GM21737 (cell line): ENCODE data around the gene FMO4.
A peak's percentile ranks its signal among the peaks of the same experiment; 100 is the strongest.
"Not testable (repeated sequence)": the region's sequence is repeated elsewhere in the genome, so short reads cannot be mapped to it uniquely, and the experiment has no call there.

Experiments used
- ATAC-seq: cut with Tn5 transposase; IDR thresholded peaks from one replicate; pipeline ENCODE4 v1.9.1; 2021; ENCODE audit warnings: mild to moderate bottlenecking, moderate library complexity; ENCODE audit not compliant: unreplicated experiment

FMO4 gene, protein sequence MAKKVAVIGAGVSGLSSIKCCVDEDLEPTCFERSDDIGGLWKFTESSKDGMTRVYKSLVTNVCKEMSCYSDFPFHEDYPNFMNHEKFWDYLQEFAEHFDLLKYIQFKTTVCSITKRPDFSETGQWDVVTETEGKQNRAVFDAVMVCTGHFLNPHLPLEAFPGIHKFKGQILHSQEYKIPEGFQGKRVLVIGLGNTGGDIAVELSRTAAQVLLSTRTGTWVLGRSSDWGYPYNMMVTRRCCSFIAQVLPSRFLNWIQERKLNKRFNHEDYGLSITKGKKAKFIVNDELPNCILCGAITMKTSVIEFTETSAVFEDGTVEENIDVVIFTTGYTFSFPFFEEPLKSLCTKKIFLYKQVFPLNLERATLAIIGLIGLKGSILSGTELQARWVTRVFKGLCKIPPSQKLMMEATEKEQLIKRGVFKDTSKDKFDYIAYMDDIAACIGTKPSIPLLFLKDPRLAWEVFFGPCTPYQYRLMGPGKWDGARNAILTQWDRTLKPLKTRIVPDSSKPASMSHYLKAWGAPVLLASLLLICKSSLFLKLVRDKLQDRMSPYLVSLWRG

DNA sequence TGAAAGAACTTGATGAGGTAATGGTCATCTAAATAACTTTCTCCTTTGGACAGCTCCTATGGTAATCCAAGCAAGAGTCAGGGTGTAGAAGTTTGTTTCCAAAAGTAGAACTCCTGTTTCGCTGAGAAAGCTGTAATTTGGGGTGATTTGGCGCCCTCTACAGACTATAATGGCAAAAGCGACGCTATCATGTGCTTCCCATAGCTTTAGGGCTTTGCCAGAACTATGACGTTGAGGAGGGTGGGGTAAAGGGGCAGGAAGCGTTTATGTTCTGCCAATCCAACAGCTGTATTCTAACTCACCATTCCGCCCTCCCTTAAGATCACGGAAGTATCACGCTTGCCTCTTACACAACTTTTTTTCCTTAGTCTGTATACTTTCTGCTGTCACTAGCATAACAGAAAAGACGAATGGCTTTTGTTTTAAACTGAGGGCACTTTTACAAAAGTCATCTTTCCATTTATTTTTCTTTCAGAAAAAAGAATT, at the start of gene FMO4:
Gene FMO4, plus strand, starts transcription at position 349 of the 486 bp plus-strand sequence. CDS start 5,643 bp downstream, outside the sequence.
- ATAC-seq, result peak; percentile 100

DNA sequence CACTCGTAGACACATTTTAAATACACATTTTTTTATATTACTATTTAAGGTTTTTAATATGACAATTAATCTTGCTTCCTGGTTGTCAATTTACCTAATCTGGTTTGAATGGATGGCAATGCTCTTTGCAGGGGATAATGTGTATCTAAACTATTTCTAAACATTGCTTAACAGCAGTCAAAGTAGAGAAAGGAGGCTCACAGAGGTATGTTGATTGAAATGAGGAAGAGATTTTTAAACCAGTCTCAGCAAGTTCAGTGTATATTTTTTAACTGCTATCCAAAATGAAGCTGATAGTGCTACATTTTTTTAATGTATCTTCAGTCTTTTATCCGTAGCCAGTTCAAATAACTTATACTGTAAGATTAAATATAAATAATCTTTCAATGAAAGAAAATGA, 48.3 kb upstream of the FMO4 start:
- ATAC-seq, result no peak

DNA sequence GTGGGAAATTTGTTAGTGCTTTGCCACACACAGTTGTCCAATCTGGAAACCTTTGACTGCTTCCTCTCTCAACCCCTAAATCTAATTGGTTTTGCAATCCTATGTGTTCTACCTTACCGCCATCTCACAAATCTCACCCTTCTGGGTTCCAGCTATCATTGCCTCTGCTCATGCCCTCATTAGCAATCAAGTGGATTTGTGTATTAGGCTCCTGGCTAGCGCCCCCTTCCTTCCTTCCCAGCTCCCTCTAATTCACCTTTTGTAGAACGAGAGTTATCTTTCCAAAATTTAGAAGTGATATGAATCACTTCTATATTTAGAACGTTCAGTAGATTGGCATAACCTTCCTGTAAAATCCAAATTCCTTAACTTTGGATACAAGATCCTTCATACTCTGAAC, 47.1 kb upstream of the FMO4 start:
- no peak for ATAC-seq

DNA sequence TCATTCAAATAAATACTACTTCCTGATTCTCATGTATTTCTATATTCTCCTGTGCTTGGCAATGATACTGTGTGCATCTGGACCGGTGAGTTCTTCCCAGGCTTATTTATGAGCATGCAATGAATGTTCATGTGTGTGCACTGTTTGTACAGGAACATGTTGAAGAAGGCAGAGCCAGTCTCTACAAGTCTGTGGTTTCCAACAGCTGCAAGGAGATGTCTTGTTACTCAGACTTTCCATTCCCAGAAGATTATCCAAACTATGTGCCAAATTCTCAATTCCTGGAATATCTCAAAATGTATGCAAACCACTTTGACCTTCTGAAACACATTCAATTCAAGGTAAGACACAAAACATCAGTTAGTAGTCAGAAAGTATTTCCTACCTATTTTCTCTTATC, 46.6 kb upstream of the FMO4 start:
- no peak for ATAC-seq

DNA sequence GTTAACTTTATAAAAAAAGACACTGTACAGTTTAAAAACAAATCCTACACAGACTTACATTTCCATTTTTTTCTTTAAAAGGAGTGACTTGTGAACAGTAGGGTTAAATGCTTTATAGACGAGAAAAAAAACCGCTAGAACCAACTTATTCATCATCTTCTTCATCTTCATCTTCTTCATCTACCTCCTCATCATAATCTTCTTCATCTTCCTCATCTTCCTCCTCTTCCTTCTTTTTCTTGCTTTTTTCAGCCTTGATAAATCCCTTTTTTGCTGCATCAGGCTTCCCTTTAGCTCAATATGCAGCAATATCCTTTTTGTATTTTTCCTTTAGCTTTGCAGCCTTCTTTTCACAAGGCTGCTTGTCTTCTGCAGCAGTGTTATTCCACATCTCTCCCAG, 43.2 kb upstream of the FMO4 start:
- no peak for ATAC-seq

DNA sequence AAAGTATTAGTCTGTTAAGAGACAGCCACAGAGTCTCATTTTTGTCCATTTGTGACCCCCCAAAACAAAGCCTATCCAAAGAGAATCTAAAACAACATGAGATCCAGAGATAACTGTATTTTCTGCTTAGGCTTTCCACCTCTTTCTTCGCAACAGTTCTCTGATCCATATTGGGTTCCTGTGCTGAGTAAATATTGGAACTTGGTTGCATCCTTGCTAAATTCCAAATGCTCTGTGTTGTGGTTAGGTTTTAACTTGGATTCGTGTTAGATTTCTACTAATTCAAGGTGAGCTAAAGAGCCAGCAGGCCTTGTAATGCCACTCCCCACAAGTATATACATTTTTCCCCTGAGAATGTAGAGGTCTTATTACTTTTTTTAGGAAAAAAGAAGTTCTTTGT, 36.4 kb upstream of the FMO4 start:
- ATAC-seq, result no peak

DNA sequence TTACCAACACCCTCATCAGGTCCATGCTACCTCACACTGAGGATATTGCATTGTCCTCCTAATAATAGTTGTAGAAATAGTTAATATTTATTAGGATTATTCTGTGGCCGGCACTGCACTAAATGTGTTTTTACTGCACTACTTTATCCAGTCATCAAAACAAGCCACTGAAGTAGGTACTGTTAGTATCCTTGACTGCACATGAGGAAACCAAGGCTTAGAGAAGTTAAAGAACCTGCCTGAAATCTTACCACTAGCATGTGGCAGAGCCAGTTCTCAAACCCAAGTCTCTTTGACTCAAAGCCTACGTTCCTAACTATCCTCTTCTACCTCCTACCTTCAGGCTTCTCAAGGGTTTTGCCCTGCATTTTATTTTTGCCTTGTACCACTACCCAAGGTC, 34.7 kb upstream of the FMO4 start:
- ATAC-seq, result no peak

DNA sequence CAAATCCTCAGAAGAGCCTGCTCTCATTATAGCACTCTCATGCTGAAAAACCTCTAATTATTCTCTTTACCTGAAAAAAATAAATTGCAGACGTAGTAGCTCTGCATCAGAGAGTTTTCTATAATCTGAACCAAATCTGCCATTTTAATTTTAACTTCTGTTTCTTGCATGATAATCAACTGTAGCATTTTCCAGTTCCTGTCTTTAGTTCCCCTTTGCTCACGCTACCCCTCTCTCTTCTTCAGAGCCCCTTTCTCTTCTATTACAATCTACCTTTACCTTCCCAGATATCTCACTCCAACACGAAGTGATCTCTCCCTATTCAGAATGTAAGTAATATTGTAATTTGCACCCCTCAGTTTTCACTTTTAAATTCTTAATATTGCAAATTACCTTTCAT, 34.3 kb upstream of the FMO4 start:
- no peak for ATAC-seq

DNA sequence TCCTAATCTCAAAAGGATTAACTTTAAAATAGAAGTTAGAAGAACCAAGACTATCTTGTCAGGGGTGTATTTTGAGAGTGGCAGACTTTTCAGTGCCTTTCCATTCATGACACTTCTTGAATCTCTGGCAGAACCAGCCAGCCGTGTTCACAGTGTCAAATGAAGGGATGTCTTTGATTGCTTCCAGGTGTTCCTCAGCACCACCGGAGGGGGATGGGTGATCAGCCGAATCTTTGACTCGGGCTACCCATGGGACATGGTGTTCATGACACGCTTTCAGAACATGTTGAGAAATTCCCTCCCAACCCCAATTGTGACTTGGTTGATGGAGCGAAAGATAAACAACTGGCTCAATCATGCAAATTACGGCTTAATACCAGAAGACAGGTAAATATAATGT, 33.4 kb upstream of the FMO4 start:
- no peak for ATAC-seq

DNA sequence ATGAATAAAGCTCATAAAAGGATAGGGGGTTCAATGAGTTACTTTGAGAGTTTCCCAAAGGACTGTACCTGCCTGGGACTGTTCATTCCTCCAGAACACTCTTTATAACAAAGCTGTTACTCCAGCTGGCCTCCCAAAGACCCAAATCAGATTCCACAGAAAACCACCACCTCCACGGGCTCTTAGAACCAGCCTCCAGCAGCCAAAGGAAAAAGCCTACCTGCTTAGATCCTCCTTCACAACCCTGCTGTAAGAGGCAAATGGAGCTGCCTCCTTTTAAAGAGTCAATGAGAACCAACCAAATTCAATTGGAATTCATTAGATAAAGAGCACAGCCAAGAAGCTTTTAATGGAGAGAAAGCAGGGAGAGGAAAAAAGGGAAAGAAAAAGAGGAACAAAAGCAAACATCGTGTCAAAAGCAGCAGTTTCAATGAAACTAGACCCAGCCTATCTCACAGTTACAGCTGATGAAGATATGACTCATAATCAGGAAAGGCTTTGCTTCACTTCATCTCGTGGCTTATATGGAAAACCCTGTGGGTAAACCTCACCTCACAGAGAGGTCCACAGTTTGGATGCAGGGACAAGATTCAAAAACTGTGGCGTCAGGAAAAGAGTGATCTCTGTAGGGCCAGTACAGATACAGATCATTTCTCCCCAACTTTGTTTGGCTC, 27.8 kb upstream of the FMO4 start:
- ATAC-seq, result no peak

DNA sequence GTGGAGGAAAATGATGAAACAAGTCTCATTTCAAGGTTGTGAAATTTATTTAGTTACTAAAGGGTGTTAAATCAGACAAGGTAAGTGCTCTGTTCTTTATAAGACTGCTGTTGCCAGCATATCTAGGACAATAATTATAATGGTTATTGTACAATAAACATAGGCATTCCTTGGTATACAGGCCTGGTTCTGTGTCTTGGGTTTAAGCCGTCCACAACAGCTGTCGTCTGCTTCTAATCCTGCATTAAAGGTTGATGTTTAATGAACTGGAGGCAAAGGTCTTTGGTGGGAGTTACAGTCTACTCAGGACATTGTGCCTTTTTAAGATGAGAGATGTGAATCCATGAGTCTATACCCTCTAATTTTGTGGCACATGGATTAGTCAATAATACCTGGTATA, 23.4 kb upstream of the FMO4 start:
- no peak for ATAC-seq

DNA sequence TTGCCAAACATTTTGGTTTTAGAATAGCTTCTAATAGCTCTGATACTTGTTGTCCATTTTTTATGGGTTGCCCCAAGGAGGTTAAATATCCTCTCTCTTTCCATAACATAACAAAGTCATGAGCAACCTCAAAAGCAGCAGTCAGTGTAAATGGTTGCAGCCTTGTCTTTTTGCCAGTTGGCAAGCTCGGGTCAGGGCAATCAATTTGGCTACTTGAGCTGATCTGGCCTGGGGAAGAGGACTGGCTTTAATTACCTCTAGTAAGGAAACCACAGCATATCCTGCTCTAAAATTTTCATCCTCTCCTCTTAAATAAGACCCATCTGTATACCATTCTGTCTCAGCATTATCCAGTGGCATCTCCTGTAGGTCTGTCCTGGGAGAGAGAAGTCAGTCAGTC, 21.2 kb upstream of the FMO4 start:
- ATAC-seq, result no peak

DNA sequence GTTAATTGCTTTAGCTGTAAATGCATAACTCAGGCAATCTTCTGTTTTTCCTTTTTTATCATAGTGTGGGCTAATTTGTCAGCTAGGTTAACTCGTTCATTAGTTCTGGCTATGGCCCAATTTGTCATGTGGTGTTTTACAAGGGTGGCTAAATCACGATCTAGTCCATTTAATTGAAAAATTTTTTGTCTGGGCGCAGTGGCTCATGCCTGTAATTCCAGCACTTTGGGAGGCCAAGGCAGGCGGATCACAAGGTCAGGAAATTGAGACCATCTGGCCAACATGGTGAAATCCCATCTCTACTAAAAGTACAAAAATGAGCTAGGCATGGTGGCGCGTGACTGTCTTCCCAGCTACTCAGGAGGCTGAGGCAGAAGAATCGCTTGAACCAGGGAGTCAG, 18.6 kb upstream of the FMO4 start:
- ATAC-seq, result not testable (repeated sequence)

DNA sequence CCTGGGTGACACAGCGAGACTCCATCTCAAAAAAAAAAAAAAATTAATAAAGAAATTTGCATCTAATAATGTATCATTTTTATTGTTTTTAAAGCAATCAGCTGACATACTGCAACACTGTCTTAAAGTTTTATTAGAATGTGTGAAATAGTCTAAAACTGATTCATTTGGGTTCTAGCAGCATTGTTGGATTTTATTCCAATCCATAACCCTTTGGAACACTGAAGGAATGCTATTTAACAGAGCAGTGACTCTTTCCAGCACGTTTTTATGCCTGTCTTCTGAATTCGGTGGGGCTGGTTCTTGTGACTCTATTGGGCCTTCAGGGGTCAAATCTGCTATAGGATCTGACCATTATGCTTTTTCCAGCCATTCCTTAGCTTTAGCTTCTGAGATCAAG, 18.2 kb upstream of the FMO4 start:
- no peak for ATAC-seq

DNA sequence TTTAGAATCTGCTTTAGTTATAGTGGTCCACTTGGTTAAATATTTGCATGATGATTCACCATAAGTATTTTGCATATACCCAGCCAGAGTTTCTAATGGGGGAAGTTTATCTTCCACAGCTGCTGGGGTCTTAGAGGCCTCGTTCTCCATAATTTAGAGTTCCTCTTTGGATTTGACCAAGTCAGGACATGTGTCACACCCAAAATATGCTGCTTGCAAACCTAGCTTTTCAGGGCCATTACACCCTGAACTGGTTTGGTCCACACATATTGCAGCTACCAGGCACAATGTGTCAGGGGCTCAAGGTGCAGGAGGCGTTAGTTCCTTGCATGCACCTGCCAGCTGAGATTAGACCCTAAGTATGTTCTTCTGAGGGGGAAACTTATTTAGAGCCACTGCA, 17.1 kb upstream of the FMO4 start:
- no peak for ATAC-seq

DNA sequence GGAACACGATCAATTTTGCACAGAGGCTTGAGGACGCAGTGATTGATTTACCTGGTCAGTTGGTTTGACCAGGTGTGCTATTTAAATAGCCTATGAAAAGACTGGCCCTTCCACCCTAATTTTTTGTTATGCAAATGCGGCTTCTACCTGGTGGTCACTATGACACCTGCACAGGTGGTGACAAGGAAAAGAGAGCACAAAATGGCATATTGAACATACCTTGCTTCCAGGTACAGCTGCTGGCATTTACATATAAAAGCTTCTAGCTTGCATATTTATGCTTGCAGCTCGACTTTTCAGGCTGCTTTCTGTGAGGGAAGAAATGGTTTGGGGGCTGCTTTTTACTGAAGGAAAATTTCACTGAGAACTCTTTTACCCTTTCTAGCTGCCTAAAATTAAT, 15.3 kb upstream of the FMO4 start:
- no peak for ATAC-seq

DNA sequence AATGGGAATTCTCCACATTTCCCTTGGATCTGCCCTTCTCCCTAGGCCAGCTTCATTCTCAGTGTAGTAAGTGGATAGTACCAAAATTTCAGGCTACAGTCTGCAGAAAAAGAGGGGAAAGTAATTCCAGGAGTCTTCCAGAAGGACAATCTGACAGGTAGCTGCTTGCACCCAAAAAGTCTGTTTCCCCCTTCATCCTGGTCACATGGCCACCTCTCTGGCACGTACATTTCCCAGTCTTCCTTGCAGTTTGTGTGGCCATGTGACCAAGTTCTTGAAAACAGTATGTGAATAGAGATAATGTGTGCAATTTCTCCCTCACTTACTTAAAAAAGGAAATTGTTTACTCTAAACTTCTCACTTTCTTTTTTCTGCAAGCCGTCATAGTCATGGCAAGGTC, 14.6 kb upstream of the FMO4 start:
- ATAC-seq, result no peak

DNA sequence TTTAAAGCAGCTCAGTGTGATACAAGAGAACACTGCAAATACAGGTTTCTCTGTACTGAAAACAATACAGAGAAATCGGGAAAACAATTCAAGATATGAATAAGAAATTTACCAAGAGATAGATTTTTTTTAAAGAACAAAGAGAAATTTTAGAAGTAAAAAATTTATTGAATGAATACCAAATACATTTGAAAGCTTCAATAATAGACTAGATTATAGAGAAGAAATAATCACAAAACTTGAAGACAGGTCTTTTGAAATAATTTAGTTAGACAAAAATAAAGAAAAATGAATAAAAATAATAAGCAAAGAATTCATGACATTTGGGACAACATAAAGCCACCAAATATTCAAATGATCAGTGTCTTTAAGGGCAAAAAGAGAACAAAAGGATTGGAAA, 13.6 kb upstream of the FMO4 start:
- no peak for ATAC-seq

DNA sequence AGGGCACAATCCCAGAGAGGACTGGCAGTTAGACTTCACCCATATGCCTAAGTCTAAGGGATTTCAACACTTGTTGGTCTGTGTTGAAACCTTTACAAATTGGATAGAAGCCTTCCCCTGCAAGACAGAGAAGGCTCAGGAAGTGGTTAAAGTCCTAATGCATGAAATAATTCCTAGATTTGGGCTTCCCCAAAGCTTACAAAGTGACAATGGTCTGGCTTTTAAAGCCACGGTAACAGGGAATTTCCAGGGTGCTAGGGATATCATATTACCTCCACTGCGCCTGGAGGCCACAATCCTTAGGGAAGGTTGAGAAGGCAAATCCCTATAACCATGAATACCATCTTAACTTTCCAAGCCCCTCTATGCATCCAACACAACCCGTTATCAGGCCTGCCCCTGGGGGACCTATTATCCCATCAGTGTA, 3.3 kb upstream of the FMO4 start:
- ATAC-seq, result no peak

DNA sequence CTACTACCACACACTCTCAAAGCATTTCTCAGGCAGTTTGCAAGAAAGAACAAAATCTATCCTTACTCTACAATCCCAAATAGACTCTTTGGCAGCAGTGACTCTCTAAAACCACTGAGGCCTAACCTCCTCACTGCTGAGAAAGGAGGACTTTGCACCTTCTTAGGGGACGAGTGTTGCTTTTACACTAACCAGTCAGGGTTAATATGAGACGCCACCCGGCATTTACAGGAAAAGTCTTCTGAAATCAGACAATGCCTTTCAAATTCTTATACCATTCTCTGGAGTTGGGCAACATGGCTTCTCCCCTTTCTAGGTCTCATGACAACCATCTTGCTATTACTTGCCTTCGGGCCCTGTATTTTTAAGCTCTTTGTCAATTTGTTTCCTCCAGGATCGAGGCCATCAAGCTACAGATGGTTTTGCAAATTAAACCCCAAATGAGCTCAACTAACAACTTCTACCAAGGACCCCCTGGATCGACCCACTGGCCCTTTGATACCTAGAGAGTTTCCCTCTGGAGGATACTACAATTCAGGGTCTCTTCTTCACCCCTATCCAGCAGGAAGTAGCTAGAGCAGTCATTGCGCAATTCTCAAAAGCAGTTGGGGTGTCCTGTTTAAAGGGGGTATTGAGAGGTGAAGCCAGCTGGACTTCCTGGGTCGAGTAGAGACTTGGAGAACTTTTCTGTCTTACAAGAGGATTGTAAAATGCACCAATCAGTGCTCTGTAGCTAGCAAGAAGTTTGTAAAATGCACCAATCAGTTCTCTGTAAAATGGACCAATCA, 2.0 kb upstream of the FMO4 start:
- ATAC-seq, result no peak

DNA sequence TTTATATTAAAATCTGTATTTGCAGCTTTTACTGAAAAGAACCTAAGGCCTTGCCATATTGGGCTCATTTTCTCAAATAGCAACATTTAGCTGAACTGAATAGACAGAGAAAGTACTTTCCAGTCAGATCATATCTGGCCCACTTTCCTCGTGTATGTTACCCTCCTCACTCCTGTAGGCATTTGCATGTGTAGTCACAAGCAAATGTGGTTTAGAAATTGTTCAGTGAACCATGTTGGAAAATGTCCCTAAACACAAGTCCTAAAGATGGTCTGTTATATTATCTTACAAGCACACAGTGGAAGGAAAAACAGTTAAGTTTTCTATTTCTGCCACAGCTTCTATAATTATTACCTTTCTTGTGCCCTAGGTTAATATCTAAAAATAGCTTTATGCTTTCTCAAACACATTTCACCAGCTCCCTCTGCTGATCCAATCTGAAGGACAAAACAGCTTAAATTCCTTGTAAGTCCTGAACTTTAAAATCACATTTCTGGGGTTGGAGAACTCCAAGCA, 606 bp upstream of the FMO4 start:
- ATAC-seq, result peak; percentile 61
